ENCODE measurements around the gene CHRM5.

Gene CHRM5

DNA sequence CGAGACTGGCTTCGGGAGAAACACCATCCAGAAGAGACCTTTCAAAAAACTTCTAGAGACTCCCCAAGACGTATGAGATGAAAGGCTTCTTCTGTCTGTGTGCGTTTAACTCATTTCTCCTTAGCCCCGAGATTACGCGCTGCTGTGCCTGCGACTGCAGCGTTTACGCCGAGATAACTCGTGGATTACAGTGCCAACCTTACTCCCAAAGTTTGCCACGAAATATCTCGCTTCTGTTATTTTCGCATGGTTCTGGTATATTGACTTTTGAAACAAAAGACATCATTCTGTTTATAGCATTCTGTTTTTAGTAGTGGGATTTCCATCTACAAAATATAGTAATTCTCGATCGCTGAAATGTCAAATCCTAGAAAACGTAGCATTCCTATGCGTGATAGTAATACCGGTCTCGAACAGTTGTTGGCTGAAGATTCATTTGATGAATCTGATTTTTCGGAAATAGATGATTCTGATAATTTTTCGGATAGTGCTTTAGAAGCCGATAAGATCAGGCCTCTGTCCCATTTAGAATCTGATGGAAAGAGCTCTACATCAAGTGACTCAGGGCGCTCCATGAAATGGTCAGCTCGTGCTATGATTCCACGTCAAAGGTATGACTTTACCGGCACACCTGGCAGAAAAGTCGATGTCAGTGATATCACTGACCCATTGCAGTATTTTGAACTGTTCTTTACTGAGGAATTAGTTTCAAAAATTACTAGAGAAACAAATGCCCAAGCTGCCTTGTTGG, 134.1 kb downstream of the CHRM5 start:
- no peak for DNase-seq

DNA sequence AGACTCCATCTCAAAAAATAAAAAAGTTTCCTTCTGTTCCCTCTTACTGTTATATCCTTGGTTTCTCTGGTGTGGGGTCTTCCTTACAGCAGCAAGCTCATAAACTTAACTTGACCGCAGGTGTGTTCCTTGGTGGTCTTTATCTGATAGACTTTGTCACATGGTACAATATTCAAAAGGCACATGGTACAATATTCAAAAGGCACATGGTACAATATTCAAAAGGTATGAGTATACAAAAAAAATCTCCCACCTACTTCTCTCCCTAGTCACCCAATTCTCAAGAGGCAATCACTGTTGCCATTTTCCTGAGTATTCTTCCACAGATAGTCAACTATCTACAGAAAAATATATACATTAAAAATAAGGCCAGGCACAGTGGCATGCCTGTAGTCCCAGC, 138.1 kb downstream of the CHRM5 start:
- DNase-seq = no peak

DNA sequence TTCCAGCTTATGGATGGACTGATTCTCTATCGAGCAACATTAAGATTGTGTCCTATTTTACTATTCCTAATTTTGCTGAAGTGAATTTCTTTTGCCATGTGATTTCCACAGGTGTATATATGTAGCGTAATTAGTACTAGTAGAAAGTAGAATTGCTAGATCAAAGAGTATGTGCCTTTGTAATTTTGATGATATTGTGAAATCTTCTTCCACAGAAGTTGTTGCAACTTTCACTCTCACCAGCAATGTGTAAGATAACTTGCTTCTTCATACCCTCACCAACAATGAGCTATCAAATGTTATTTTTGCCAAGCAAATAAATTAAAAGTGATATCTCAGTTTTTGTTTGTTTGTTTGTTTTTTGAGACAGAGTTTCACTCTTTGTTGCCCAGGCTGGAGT, 139.0 kb downstream of the CHRM5 start:
- no peak for DNase-seq

DNA sequence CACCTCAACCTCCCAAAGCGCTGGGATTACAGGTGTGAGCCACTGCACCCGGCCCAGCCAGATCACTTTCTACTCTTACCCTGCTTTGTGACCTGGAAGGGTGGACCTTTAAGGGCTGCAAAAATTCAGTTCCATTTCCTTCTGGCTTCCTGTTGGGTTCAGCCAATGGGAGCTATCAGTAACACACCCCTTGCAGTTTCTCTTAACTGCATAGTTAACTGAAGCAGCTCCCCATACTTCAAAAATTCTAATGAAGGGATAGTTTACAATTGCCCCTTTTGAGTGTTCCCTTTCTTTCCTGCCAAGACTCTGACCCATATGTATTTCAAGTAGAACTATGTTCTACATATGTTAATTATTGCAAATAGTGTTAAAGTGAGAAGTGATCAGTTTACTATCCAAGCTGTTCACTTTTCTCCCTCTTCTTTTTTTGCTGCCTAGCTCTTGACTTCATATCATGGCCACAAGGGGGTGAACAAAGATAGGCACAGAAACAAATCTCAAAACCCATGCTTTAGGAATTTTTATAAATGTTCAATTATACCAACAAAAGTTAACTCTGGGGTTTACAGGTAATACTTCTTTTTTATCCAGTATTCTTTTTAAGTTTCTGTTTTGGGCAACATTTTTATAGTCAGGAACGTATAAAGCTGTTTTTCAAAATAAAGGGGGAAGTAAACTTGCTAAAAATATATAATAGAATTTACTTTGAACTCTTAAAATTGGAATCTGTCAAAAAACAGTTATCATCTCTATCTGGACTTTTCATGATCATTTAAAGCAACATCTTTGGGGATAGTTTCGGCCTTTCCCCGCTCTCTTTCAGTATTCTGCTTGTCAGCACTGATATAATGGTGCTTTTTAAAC, 141.7 kb downstream of the CHRM5 start:
- DNase-seq = no peak

DNA sequence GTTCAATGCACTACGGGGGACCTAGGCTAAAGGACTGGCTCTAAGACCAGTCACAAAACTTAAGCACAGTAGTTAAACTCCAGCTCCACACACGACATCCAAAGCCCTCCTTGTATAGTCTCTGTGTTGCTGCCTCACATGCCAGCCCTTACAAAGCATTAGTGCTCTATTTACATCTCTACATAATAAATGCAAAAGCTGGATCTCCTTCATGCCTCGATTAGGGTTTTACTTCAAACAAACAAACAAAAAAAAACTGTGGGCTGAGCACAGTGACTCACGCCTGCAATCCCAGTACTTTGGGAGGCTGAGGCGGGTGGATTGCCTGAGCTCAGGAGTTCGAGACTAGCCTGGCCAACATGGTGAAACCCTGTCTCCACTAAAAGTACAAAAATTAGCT, 143.2 kb downstream of the CHRM5 start:
- no peak for DNase-seq

DNA sequence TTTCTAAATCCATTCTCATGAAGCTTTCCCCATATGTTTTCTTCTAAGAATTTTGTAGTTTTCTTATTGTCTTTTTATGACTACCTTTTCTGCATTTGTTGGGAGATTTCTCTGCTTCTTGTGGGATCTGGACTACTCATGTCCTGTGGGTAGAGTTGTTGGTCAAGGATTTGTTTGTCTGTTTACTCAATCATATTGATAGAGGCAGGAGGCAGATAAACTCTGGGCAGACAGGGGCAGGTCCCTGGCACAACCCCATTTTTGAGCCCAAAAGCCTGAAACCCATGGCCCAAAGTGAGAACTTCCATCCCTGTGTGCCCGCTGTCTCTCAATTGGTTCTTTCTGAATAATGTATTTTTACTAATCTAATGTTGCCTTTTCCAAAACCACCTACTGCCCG, 145.9 kb downstream of the CHRM5 start:
- DNase-seq = no peak

DNA sequence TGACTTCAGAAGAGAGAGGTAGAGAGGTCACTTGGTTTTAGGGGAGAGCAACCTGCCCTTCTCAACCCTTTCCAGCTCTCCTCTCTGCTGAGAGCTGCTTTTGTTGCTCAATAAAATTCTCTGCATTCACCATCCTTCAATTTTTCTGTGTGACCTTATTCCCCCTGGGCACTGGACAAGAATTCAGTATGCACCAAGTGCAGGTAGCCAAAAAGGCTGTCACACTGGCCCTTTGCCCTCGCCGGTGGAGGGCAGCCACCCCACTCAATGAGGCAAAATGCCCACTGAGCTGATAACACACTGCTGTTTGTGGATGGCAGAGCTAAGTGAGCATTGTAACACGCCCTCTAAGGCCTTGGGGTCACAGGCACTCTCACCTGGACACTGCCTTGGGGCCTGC, 146.4 kb downstream of the CHRM5 start:
- DNase-seq = no peak

DNA sequence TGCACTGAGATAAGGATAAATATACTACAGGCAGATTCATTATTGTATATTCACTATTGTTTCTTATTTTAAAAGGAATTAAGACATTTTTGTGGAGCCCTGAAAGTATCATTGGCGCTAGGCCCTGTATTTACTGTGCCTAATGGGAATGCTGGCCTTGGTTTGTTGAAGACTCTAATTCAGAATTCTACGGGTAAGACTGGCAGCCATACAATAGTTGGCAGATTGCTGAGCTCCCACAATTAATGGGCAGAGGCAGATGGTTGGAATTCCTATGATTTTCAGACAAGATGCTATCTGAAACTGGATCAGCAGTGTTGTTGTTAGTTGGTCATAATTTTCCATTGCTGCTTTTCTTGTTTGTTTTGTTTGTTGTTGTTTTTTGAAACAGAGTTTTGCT, 148.3 kb downstream of the CHRM5 start:
- no peak for DNase-seq

All from CD4-positive, alpha-beta T cell treated with Interleukin-17A for 4 hours (primary cell).